Measurements from ENCODE around the gene ESF1. TPM values are rescaled to one million over a fixed set of nuclear protein-coding genes. Genes with fewer than 3 reads are reported as not detected.

The ESF1 gene
- total RNA-seq, 1 donor from 2014 or later = 15.5 TPM

DNA sequence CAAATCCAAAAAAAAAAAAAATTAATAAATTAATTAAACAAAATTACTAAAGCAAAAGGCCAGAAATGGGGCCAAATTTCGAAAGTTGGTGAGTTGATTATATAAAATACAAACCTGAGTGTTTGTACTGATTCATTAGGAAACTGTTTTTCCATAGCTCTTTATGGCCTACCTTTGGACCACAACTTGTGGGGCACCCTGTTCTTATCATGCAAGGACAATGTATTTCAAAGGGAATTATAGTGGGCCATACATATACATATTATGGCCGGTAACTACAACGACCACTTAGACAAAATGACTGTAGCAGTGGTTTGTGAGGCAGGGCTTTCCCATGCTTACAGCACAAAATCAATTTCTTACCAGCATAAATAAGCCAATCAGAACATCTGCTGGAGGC is 69.5 kb downstream of the ESF1 start:
- POLR2A ChIA-PET = interaction anchor here (0.5 kb wide), 1 partner anchor 16 kb away, joined by 3 read pairs; no protein-coding TSS in a partner anchor
- Mint-ChIP-seq H3K4me1 (no peaks in the 10 kb centered on the region), H3K27me3 (no peaks in the 10 kb centered on the region), H3K4me3 (no peak overlapping the region), H3K9me3 (peaks cover 6% of the 10 kb centered on the region), H3K27ac (no peak overlapping the region), H3K36me3 (ENCODE audit: low read depth) (peaks cover 70% of the 10 kb centered on the region)
- TF ChIP-seq, protein P1, sequence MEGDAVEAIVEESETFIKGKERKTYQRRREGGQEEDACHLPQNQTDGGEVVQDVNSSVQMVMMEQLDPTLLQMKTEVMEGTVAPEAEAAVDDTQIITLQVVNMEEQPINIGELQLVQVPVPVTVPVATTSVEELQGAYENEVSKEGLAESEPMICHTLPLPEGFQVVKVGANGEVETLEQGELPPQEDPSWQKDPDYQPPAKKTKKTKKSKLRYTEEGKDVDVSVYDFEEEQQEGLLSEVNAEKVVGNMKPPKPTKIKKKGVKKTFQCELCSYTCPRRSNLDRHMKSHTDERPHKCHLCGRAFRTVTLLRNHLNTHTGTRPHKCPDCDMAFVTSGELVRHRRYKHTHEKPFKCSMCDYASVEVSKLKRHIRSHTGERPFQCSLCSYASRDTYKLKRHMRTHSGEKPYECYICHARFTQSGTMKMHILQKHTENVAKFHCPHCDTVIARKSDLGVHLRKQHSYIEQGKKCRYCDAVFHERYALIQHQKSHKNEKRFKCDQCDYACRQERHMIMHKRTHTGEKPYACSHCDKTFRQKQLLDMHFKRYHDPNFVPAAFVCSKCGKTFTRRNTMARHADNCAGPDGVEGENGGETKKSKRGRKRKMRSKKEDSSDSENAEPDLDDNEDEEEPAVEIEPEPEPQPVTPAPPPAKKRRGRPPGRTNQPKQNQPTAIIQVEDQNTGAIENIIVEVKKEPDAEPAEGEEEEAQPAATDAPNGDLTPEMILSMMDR (IDR thresholded peaks at IDR 0.05) = no peak
- ATAC-seq (ENCODE audit: low read depth) (no peak), DNase-seq (no peak)
- intact Hi-C loops (cut with micrococcal nuclease) = no loop called here
- CTCF ChIA-PET = no interaction called here

DNA sequence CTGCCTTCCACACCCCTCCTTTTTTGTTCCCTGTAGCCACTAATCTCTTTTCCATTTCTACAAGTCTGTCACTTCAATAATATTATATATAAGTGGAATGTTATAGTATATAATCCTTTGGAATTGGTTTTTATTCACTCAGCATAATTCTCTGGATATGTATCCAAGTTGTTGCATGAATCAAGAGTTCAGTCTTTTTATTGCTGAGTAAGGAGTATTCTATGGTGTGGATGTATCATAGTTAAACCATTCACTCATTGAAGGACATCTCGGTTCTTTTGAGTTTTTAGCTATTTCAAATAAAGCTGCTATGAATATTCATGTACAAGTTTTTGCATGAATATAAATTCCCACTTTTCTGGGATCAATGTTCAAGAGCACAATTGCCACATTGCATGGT is 76.5 kb downstream of the ESF1 start:
- no peak overlapping the region for H3K27ac Mint-ChIP-seq
- TF ChIP-seq, protein P1 (IDR thresholded peaks at IDR 0.05) = no peak
- intact Hi-C loops (cut with micrococcal nuclease) = no loop called here

DNA sequence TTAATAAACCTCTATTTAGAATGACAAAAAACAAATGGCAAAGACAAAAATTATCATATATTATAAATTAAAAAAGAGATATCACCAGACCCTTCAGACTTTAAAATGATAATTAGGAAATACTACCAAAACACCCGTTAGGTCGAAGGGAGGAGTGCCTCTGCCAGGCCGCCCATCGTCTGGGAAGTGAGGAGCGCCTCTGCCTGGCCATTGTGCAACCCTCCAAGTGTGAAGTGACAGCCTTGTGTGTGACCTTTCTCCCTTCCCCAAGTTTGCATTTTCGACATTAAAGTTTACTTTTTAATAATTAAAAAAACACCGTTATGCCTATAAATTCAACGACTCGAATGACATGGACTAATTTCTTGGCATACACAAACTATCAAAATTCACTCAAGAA is 81.5 kb downstream of the ESF1 start:
- no peaks in the 10 kb centered on the region for H3K36me3 Mint-ChIP-seq (ENCODE audit: low read depth)
- ATAC-seq (ENCODE audit: low read depth) = no peak
- POLR2A ChIA-PET = no interaction called here

More for the DNA sequence above, 76.5 kb downstream of the ESF1 start:
- POLR2A ChIA-PET = no interaction called here
- Mint-ChIP-seq H3K9me3 (peaks cover 6% of the 10 kb centered on the region), H3K36me3 (ENCODE audit: low read depth) (peaks cover 27% of the 10 kb centered on the region), H3K27me3 (no peaks in the 10 kb centered on the region), H3K4me3 (no peak overlapping the region), H3K4me1 (no peaks in the 10 kb centered on the region)
- DNase-seq = no peak
- no peak for ATAC-seq (ENCODE audit: low read depth)
- CTCF ChIA-PET = no interaction called here

DNA sequence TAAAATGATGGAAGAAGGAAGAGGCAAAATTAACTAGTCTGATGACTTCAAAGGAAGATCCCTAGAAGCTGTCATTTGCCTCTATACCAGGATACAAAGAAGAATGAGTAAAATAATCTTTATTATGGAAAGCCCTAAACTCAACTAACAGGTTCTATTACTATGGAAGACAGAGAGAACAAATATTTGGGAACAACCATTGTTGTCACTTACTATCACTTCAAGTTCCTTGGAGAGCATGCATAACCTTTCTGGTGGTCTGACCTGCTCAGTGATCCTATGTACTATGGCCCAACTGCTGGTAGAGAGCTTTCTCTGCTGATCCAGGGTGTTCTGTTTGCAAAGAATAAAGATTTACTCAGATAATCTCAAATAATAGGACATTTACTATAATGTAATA is 83.2 kb downstream of the ESF1 start:
- Mint-ChIP-seq H3K4me1 (peaks cover 3% of the 10 kb centered on the region), H3K36me3 (ENCODE audit: low read depth) (no peaks in the 10 kb centered on the region), H3K27me3 (no peaks in the 10 kb centered on the region), H3K27ac (no peak overlapping the region), H3K9me3 (no peaks in the 10 kb centered on the region), H3K4me3 (no peak overlapping the region)
- intact Hi-C loops (cut with micrococcal nuclease) = no loop called here
- ChIA-PET CTCF (no interaction called here), POLR2A (no interaction called here)
- TF ChIP-seq, protein P1 (IDR thresholded peaks at IDR 0.05) = no peak
- no peak for ATAC-seq (ENCODE audit: low read depth)
- no peak for DNase-seq

More for the DNA sequence above, 81.5 kb downstream of the ESF1 start:
- Mint-ChIP-seq H3K9me3 (no peaks in the 10 kb centered on the region), H3K27me3 (no peaks in the 10 kb centered on the region), H3K27ac (no peak overlapping the region), H3K4me1 (peaks cover 3% of the 10 kb centered on the region), H3K4me3 (no peak overlapping the region)
- TF ChIP-seq, protein P1 (IDR thresholded peaks at IDR 0.05) = no peak
- DNase-seq = no peak
- CTCF ChIA-PET = no interaction called here
- intact Hi-C loops (cut with micrococcal nuclease) = no loop called here

DNA sequence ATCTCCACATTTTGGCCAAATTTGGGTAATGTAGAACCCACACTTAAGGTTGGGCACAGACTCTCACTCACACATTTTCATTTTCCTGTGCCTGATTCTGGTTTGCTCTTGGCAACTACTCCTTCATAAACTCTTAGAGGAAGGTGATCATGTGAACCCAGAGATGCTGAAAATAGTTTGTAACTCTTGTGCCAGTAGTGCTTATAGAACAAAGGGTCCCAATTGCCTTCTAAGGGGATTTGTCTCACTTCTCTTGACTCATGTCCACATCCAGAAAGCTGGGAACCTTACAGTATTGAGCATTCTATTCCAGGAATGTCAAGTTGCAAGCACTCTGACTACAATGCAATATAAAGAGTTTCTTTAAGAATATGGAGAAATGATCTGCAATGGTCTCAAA is 84.0 kb downstream of the ESF1 start:
- TF ChIP-seq, protein P1 (IDR thresholded peaks at IDR 0.05) = no peak
- no peak overlapping the region for H3K27ac Mint-ChIP-seq
- intact Hi-C loops (cut with micrococcal nuclease) = no loop called here
- peaks cover 3% of the 10 kb centered on the region for H3K4me1 Mint-ChIP-seq
- CTCF ChIA-PET = no interaction called here
- ATAC-seq (ENCODE audit: low read depth) = no peak
- no peaks in the 10 kb centered on the region for H3K27me3 Mint-ChIP-seq
- DNase-seq = no peak
- no peaks in the 10 kb centered on the region for H3K9me3 Mint-ChIP-seq
- POLR2A ChIA-PET = no interaction called here
- H3K4me3 Mint-ChIP-seq = no peak overlapping the region
- H3K36me3 Mint-ChIP-seq (ENCODE audit: low read depth) = no peaks in the 10 kb centered on the region

Measured in activated B cell treated with CpG ODN at 0.5 μM for 24 hours (primary cell).